Mesodermal cell (in vitro differentiated cells): ENCODE results near the gene RARB.

Source experiments
- H3K27ac ChIP-seq: 2 replicates; pipeline ENCODE4 v1.7.0; 2013; ENCODE audit warnings: mild to moderate bottlenecking, low read depth, low read length, moderate library complexity; ENCODE audit not compliant: severe bottlenecking
- H3K36me3 ChIP-seq: 2 replicates; pipeline ENCODE4 v1.7.1; 2013; ENCODE audit warnings: mild to moderate bottlenecking, low read length, moderate library complexity; ENCODE audit not compliant: control insufficient read depth, insufficient read depth
- H3K4me1 ChIP-seq: one replicate; pipeline ENCODE4 v1.7.1; 2013; ENCODE audit warnings: mild to moderate bottlenecking, low read length; ENCODE audit not compliant: insufficient read depth, control insufficient read depth, poor library complexity, severe bottlenecking
- H3K4me3 ChIP-seq: 2 replicates; pipeline ENCODE4 v1.7.0; 2013; ENCODE audit warnings: low read length, control low read depth, mild to moderate bottlenecking; ENCODE audit not compliant: insufficient read depth, poor library complexity, severe bottlenecking; ENCODE audit errors: extremely low read depth
- H3K9me3 ChIP-seq: 2 replicates; pipeline ENCODE4 v1.7.1; 2013; ENCODE audit warnings: mild to moderate bottlenecking, low read length, moderate library complexity; ENCODE audit not compliant: control insufficient read depth
- WGBS, 2 experiments: methylation state at CpG; one replicate each; pipeline ENCODE4 v1.1.5; 2013; ENCODE audit warnings: missing lambda C conversion rate in 2 of 2; ENCODE audit not compliant: insufficient coverage in 2 of 2; 5-methylcytosine and 5-hydroxymethylcytosine counted together

RARB gene

DNA sequence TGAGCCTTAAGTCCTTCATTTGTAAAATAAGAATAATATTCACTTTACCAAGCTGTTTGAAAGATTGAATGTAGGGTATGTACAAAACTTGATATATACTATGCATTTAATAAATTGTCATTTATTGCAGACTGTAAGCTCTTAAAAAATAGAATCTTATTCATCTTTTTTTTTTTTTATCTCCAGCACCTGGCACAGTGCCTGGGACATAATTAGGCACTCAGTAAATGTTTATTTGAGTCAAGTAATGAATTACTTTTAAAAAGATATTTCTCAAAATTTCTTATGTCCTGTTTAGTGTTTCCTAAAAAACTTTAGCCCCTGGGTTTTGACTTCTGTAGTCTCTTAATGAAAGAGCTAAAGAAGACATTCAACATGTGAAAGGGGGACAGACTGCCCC lies 164.9 kb downstream of the RARB start:
- Histone ChIP-seq H3K36me3 (peaks cover 17% of the 10 kb centered on the region), H3K9me3 (peaks cover 1% of the 10 kb centered on the region)

GRCh38 chr3:25594007-25594502 lies 166.0 kb downstream of the RARB start:
- no CpG with 5 or more reads among the region's 1 CpG for WGBS, 2 experiments
- Histone ChIP-seq H3K4me1 (peaks cover 18% of the 10 kb centered on the region), H3K9me3 (no peaks in the 10 kb centered on the region), H3K4me3 (no peak overlapping the region), H3K27ac (no peak overlapping the region), H3K36me3 (peaks cover 28% of the 10 kb centered on the region)

More for the DNA sequence above, 164.9 kb downstream of the RARB start:
- Histone ChIP-seq H3K27ac (peak overlapping the region; percentile 52), H3K4me3 (no peak overlapping the region), H3K4me1 (peaks cover 23% of the 10 kb centered on the region)

DNA sequence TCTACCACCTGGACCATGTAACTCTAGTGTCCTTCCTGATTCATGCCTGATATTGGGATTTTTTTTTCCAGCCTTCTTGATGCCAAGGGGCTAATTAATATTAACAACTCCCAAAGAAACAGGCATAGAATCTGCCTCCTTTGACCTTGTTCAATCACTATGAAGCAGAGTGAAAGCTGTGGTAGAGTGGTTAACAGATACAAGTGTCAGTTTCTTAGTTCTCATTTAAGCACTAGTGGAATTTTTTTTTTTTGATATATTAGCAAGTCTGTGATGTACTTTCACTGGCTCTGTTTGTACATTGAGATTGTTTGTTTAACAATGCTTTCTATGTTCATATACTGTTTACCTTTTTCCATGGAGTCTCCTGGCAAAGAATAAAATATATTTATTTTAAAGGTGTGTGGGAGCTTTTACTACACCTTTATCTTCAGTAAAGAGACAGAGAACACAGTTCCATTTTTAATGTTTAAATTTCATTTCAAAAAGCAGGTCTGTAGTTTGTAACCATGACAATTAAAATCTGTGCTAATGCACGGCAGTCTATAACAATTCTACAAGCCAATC lies 169.6 kb downstream of the RARB start:
- Histone ChIP-seq H3K9me3 (no peaks in the 10 kb centered on the region), H3K36me3 (peaks cover 58% of the 10 kb centered on the region), H3K4me3 (no peak overlapping the region), H3K27ac (no peak overlapping the region), H3K4me1 (peaks cover 13% of the 10 kb centered on the region)
- WGBS, 2 experiments = no CpG with 5 or more reads among the region's 1 CpG

DNA sequence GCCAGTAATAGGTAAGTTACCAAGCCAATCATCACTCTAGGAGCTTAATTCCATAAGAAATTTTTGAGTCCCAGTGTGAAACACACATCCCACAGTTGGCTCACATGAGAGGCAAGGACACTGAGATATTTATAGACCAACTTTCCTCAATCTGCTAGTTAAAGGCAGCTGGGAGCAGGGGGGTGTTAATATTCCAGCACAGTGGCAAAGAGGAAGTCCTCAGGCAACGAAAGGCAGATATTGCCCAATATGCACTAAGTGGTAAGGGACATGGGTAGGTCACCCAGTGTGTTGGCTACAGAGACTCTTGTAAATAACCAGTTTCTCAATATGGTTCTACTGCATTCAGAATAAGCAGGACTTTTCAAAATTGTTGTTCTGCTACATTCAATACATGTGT lies 175.6 kb downstream of the RARB start:
- Histone ChIP-seq H3K36me3 (peaks cover 65% of the 10 kb centered on the region), H3K27ac (peak overlapping the region; percentile 46), H3K4me3 (no peak overlapping the region), H3K4me1 (peaks cover 9% of the 10 kb centered on the region), H3K9me3 (no peaks in the 10 kb centered on the region)
- 89% methylated on average over 1 of the region's 1 CpG; no CpG with 5 or more reads in 1 of the 2 experiments for WGBS, 2 experiments

GRCh38 chr3:25604107-25604805 lies 176.2 kb downstream of the RARB start:
- H3K4me3 ChIP-seq = no peak overlapping the region
- WGBS, 2 experiments = no CpG with 5 or more reads among the region's 5 CpGs
- H3K36me3 ChIP-seq = peaks cover 65% of the 10 kb centered on the region
- peak overlapping the region; percentile 46 for H3K27ac ChIP-seq
- H3K9me3 ChIP-seq = no peaks in the 10 kb centered on the region
- peaks cover 9% of the 10 kb centered on the region for H3K4me1 ChIP-seq

DNA sequence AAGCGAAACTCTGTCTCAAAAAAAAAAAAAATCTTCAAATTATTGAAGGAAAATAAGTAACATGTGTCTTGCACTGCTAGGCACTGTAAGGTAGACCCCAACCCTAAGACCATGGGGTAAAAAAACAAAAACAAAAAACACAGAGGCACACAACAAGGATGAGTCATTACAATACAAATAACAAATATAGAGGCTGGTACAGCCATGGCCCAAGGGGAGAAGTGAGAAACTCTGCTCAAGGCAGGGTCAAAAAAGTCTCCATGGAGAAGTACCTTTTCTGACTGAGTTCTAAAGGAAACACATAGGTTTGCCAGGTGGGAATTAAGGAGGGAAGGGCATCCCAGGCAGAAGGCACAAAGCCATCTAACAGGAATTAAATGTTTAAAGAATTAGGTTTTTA lies 182.1 kb downstream of the RARB start:
- H3K4me3 ChIP-seq = no peak overlapping the region
- no peak overlapping the region for H3K27ac ChIP-seq
- no peaks in the 10 kb centered on the region for H3K4me1 ChIP-seq
- WGBS, 2 experiments = no CpG with 5 or more reads among the region's 1 CpG
- peaks cover 67% of the 10 kb centered on the region for H3K36me3 ChIP-seq
- no peaks in the 10 kb centered on the region for H3K9me3 ChIP-seq

DNA sequence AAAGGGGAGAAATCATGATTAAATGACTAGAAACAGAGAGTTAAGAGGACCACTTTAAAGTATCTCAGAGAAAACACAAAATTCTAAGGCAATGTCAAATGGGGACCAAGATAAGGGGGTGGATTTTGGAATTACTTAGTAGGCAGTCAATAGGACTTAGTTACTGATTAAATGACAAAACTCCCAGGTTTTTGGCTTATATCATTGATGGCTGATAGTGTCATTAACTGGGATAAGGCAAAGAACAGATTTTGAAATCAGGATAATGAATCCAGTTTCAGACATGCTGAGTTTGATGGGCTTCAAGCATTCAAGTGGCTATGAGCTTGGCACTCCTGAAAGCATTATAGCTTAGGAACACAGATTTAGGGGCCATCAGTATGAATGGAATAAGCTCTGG lies 182.7 kb downstream of the RARB start:
- Histone ChIP-seq H3K27ac (no peak overlapping the region), H3K36me3 (peaks cover 70% of the 10 kb centered on the region), H3K4me1 (no peaks in the 10 kb centered on the region), H3K4me3 (no peak overlapping the region), H3K9me3 (no peaks in the 10 kb centered on the region)

- H3K9me3 ChIP-seq = no peaks in the 10 kb centered on the region
- 93 to 95% methylated on average over 4 to 5 of the region's 5 CpGs for WGBS, 2 experiments
- H3K36me3 ChIP-seq = peaks cover 70% of the 10 kb centered on the region
- no peak overlapping the region for H3K4me3 ChIP-seq
- no peaks in the 10 kb centered on the region for H3K4me1 ChIP-seq
- H3K27ac ChIP-seq = no peak overlapping the region
These were observed 183.1 kb downstream of the RARB start for GRCh38 chr3:25611193-25611592.

- H3K36me3 ChIP-seq = peaks cover 49% of the 10 kb centered on the region
These were observed 190.0 kb downstream of the RARB start for GRCh38 chr3:25618028-25618427.

DNA sequence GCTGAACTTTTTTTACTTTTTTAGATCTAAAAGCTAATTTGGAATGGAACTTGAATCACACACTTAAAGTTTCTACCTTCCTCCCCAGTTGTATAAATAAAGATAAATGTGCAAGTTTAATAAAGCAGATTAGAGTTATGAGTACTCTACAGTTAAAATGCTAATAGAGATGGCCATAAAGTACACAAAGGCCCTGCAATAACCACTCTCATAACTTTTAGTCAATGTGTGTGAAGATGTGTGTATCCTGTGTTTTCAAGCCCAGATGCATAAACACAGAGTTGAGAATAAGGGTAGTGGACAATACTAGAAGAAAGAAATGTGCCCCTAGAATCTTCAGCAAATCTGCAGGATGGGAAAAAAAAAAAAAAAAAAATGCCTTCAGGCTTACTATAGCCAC lies 191.3 kb downstream of the RARB start:
- Histone ChIP-seq H3K36me3 (peaks cover 50% of the 10 kb centered on the region), H3K4me3 (no peak overlapping the region), H3K9me3 (no peaks in the 10 kb centered on the region), H3K27ac (no peak overlapping the region), H3K4me1 (no peaks in the 10 kb centered on the region)

More at GRCh38 chr3:25618028-25618427, 190.0 kb downstream of the RARB start:
- Histone ChIP-seq H3K4me1 (no peaks in the 10 kb centered on the region), H3K9me3 (no peaks in the 10 kb centered on the region), H3K27ac (no peak overlapping the region), H3K4me3 (no peak overlapping the region)

- no peaks in the 10 kb centered on the region for H3K9me3 ChIP-seq
- no peak overlapping the region for H3K27ac ChIP-seq
- H3K4me1 ChIP-seq = no peaks in the 10 kb centered on the region
- peaks cover 59% of the 10 kb centered on the region for H3K36me3 ChIP-seq
- no peak overlapping the region for H3K4me3 ChIP-seq
- WGBS, 2 experiments = 76 to 97% methylated on average over 3 of the region's 5 CpGs
These were observed 192.4 kb downstream of the RARB start for GRCh38 chr3:25620493-25620892.
